Adipocyte (in vitro differentiated cells): ENCODE measurements around the gene ASTN2.

Experiments
- DNase-seq: peaks from one replicate; pipeline ENCODE4 v3.0.0-alpha.2; 2015; ENCODE audit warnings: low read depth
- H3K27me3 ChIP-seq: replicated peaks from 2 replicates; pipeline ENCODE4 v1.7.0; 2013; ENCODE audit warnings: mild to moderate bottlenecking, low read length, moderate library complexity; ENCODE audit not compliant: control insufficient read depth, insufficient read depth
- H3K36me3 ChIP-seq: 2 replicates; pipeline ENCODE4 v1.7.0; 2013; ENCODE audit warnings: low read length, mild to moderate bottlenecking, moderate library complexity; ENCODE audit not compliant: control insufficient read depth, insufficient read depth, severe bottlenecking
- H3K4me1 ChIP-seq: 2 replicates; pipeline ENCODE4 v1.7.0; 2013; ENCODE audit warnings: mild to moderate bottlenecking, low read length, moderate library complexity; ENCODE audit not compliant: control insufficient read depth, insufficient read depth
- H3K4me3 ChIP-seq: 2 replicates; pipeline ENCODE4 v1.7.0; 2013; ENCODE audit warnings: mild to moderate bottlenecking, low read length, moderate library complexity
- H3K9ac ChIP-seq: 2 replicates; pipeline ENCODE4 v1.7.0; 2013; ENCODE audit warnings: mild to moderate bottlenecking, low read length, moderate library complexity
- H3K9me3 ChIP-seq: 2 replicates; pipeline ENCODE4 v1.7.0; 2013; ENCODE audit warnings: mild to moderate bottlenecking, low read length, moderate library complexity; ENCODE audit not compliant: control insufficient read depth

The ASTN2 gene

DNA sequence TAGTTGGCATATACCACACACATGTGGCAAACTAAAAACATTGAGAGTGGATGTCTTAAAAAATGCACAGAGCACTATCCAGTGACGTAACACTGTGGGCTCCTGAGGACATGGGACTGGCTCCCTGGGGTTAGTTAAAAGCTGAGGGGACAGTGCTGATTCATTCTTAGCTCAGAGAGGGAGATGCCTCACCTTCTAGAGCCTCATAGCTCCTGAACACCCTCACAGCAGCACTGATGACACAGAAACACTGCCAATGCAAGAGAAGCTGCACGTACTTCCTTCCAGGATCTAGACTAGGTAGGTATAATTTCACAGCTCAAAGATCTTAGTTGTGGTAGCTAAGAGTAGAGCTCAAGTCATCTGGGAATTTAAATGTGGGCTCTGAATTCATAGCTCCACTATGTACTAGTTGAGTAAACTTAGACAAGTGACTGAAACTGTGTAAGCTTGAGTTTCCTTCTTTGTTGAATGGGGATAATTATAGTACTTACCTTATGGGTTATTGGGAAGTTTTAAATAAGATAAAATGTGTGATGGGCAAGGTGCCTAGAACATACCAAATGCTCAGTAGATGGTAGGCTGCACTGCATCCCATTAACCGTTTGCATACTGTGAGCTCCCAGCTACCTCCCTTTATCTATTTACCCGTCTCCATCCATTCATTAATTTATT lies 279.9 kb downstream of the ASTN2 start:
- Histone ChIP-seq H3K4me3 (no peak overlapping the region), H3K4me1 (no peaks in the 10 kb centered on the region)

GRCh38 chr9:117126871-117127270 lies 288.0 kb downstream of the ASTN2 start:
- DNase-seq = no peak
- H3K9ac ChIP-seq = no peak overlapping the region
- no peaks in the 10 kb centered on the region for H3K36me3 ChIP-seq
- no peaks in the 10 kb centered on the region for H3K9me3 ChIP-seq
- H3K4me3 ChIP-seq = no peak overlapping the region
- no peaks in the 10 kb centered on the region for H3K4me1 ChIP-seq
- H3K27me3 ChIP-seq = peaks cover 9% of the 10 kb centered on the region

More for the DNA sequence above, 279.9 kb downstream of the ASTN2 start:
- Histone ChIP-seq H3K27me3 (peaks cover 14% of the 10 kb centered on the region), H3K36me3 (no peaks in the 10 kb centered on the region), H3K9me3 (no peaks in the 10 kb centered on the region), H3K9ac (no peak overlapping the region)
- DNase-seq = no peak

GRCh38 chr9:117125531-117125930 lies 289.3 kb downstream of the ASTN2 start:
- Histone ChIP-seq H3K9ac (no peak overlapping the region), H3K4me3 (no peak overlapping the region), H3K27me3 (peaks cover 9% of the 10 kb centered on the region), H3K4me1 (no peaks in the 10 kb centered on the region), H3K9me3 (no peaks in the 10 kb centered on the region), H3K36me3 (no peaks in the 10 kb centered on the region)
- DNase-seq = no peak

- Histone ChIP-seq H3K9me3 (no peaks in the 10 kb centered on the region), H3K4me1 (no peaks in the 10 kb centered on the region), H3K4me3 (no peak overlapping the region), H3K36me3 (no peaks in the 10 kb centered on the region), H3K27me3 (peaks cover 9% of the 10 kb centered on the region), H3K9ac (no peak overlapping the region)
- DNase-seq = no peak
Observed at GRCh38 chr9:117123729-117124128, 291.1 kb downstream of the ASTN2 start.

GRCh38 chr9:117122953-117123352 lies 291.9 kb downstream of the ASTN2 start:
- Histone ChIP-seq H3K36me3 (no peaks in the 10 kb centered on the region), H3K27me3 (peaks cover 9% of the 10 kb centered on the region), H3K9ac (no peak overlapping the region), H3K4me3 (no peak overlapping the region), H3K9me3 (no peaks in the 10 kb centered on the region), H3K4me1 (no peaks in the 10 kb centered on the region)
- no peak for DNase-seq

- Histone ChIP-seq H3K9ac (no peak overlapping the region), H3K27me3 (peaks cover 9% of the 10 kb centered on the region), H3K4me3 (no peak overlapping the region), H3K36me3 (no peaks in the 10 kb centered on the region), H3K9me3 (no peaks in the 10 kb centered on the region), H3K4me1 (no peaks in the 10 kb centered on the region)
- no peak for DNase-seq
Observed at GRCh38 chr9:117122102-117122501, 292.8 kb downstream of the ASTN2 start.

- Histone ChIP-seq H3K4me3 (no peak overlapping the region), H3K4me1 (no peaks in the 10 kb centered on the region), H3K27me3 (peaks cover 9% of the 10 kb centered on the region), H3K9me3 (no peaks in the 10 kb centered on the region), H3K36me3 (no peaks in the 10 kb centered on the region), H3K9ac (no peak overlapping the region)
- no peak for DNase-seq
Observed at GRCh38 chr9:117121316-117121715, 293.5 kb downstream of the ASTN2 start.

- H3K4me1 ChIP-seq = no peaks in the 10 kb centered on the region
- no peak overlapping the region for H3K4me3 ChIP-seq
- no peaks in the 10 kb centered on the region for H3K9me3 ChIP-seq
- no peaks in the 10 kb centered on the region for H3K36me3 ChIP-seq
- no peak for DNase-seq
- H3K9ac ChIP-seq = no peak overlapping the region
- H3K27me3 ChIP-seq = peaks cover 9% of the 10 kb centered on the region
Observed at GRCh38 chr9:117120061-117120460, 294.8 kb downstream of the ASTN2 start.

- no peak overlapping the region for H3K9ac ChIP-seq
- DNase-seq = no peak
- peaks cover under 1% of the 10 kb centered on the region for H3K4me1 ChIP-seq
- no peak overlapping the region for H3K4me3 ChIP-seq
- H3K9me3 ChIP-seq = no peaks in the 10 kb centered on the region
- H3K27me3 ChIP-seq = no peaks in the 10 kb centered on the region
- H3K36me3 ChIP-seq = no peaks in the 10 kb centered on the region
Observed at GRCh38 chr9:117116084-117116483, 298.8 kb downstream of the ASTN2 start.

GRCh38 chr9:117114768-117115167 lies 300.1 kb downstream of the ASTN2 start:
- Histone ChIP-seq H3K27me3 (no peaks in the 10 kb centered on the region), H3K36me3 (no peaks in the 10 kb centered on the region), H3K4me1 (peaks cover 8% of the 10 kb centered on the region), H3K4me3 (no peak overlapping the region), H3K9ac (no peak overlapping the region), H3K9me3 (no peaks in the 10 kb centered on the region)
- no peak for DNase-seq

DNA sequence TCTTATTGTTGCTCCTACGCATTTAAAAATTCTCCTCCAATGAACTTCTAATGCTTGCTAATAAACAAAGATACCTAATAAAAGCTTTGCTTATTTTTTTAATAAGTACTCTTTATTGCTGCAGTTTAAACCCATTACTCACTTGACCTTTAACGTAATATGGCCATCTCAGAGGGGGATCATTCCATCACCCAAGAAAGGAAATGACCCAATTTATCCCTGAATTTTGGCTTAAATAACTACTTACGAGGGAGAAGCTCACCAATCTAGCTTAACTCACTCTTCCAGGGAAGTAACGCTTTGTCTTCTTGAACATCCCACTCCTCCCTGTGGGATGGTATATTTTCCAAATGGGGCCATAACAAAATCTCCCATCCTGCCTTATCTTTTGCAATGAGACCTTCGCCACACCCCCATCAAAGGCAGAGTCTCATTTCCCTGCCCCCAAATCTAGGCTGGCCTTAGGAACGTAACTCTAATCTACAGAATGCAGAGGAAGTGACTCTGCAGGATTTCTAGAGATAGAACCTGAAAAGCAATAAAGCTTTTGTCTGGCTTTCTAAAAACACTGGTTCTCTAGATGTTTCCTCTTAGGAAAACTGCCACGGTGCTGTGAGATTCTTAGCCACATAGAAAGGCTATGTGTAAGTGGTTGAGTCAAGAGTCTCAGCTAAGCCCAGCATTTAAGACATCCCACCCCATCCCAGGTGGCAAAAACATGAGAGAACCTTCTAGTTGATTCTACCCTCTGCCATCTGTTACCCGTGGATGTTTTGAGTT lies 310.0 kb downstream of the ASTN2 start:
- Histone ChIP-seq H3K9ac (no peak overlapping the region), H3K27me3 (no peaks in the 10 kb centered on the region), H3K9me3 (no peaks in the 10 kb centered on the region), H3K4me3 (no peak overlapping the region), H3K4me1 (no peaks in the 10 kb centered on the region), H3K36me3 (no peaks in the 10 kb centered on the region)
- no peak for DNase-seq
